Measurements from ENCODE around the gene PTBP3.

- TF ChIP-seq CTCF (conservative IDR thresholded peaks at IDR 0.05 in 1 of 2, IDR thresholded peaks at IDR 0.05 in 1 of 2; ENCODE audit: low read depth in 1 of 2, low read length in 2 of 2): no peak
- TF ChIP-seq EZH2 (IDR thresholded peaks at IDR 0.05; ENCODE audit: low read length, missing control alignments): no peak
These were observed 1.2 kb downstream of the PTBP3 start for GRCh38 chr9:112332214-112332613.

All from fibroblast of lung (primary cell).